Stimulated activated CD4-positive, alpha-beta T cell treated with anti-CD3 and anti-CD28 coated beads, Interleukin-4, amount 100 ng/mL, for 48 hours (primary cell): ENCODE data around the gene USE1.

Experiments
- DNase-seq, 2 donors: peaks; one replicate each; pipeline ENCODE4 v3.0.0-alpha.2; 2020; ENCODE audit warnings: low read depth in 2 of 2

USE1 gene

DNA sequence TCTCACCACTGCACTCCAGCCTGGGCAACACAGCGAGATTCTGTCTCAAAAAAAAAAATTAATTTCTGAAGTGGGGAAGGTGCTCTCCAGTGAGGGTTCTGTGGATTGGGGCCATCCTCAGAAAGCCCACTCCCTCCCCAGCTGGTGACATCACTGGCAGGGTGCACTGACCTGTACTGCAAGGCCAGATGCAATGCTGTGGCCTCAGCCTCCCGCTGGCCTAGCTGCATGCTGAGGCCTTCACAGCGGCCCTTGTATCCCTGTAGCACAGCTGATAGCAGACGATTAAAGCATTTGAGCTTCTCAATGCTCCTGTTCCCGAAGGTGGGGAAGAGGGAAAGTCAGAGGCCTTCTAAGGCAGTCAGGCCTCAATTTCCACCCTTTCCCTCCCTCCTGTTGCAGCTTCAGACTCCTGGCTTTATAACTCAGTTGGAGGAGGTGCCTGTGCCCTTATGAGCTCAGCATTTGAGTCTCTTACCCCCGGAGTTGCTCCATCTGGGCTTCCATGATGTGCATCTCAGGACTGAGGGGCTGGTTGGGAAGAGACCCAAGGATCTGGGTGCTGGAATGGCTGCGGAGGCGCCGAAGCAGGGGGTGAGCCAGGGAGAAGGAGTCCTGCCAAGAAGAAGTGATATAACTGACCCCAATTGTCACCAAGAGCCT, 44.1 kb downstream of the USE1 start:
- no peak for DNase-seq

DNA sequence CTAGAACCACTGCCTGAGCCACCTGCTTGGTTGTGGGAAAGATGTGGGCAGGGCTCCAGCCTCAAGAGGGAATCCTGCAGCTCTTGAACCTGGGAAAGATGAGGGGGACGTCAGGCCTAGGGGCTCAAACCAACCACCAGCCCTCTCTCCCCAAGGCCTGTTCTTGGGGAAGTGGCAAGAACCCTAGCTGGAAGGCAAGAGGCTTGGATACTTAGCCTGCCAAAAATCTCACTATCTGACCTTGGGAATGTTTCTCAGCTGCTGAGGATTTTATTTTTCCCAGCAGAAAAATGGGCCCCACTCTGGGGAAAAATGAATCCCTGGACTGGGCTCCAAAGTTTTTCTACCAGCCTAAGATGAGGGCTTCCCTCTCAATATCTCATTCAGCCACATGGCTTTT, 44.8 kb downstream of the USE1 start:
- no peak for DNase-seq

DNA sequence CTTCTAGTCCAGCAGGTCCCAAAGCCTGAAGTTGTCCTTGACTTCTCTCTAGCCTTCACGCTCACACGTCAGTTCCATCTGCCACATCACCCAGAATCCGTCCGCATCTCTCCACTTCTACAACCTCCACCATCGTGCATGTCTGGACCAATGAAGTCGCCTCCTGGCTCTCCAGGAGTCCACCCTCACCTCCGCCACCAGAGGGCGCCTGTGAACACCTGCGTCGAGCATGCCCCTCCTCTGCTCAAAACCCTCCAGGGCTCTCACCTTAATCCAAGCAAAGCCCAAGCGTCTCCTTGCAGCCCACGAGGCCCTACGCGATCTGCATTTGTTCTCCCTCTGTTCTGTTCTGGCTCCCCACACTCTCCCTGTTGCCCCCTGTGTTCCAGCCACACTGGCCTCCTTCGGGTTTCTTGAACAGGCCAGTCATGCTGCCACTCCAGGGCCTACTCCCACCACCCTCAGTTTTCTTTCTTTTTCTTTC, 45.7 kb downstream of the USE1 start:
- peak; percentile 90 for DNase-seq

DNA sequence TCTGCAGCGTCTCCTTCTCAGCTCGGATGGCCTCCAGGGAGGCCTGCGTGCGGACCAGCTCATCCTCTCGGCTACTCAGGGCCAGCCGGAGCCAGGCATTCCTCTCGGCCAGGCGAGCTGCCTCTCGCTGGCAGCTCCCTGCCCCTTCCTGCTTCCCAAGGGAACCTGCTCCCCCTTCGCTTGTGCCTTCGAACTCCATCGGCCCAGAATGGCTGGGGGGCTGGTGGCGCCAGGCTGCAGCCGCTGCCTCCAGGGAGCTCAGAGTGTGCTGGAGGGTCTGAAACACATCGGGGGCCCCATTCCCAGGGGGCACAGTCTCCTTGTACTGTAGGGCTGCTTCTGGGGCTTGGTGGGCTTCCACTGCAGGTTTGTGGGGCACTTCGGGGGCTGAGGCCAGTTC, 47.4 kb downstream of the USE1 start:
- DNase-seq: no peak

DNA sequence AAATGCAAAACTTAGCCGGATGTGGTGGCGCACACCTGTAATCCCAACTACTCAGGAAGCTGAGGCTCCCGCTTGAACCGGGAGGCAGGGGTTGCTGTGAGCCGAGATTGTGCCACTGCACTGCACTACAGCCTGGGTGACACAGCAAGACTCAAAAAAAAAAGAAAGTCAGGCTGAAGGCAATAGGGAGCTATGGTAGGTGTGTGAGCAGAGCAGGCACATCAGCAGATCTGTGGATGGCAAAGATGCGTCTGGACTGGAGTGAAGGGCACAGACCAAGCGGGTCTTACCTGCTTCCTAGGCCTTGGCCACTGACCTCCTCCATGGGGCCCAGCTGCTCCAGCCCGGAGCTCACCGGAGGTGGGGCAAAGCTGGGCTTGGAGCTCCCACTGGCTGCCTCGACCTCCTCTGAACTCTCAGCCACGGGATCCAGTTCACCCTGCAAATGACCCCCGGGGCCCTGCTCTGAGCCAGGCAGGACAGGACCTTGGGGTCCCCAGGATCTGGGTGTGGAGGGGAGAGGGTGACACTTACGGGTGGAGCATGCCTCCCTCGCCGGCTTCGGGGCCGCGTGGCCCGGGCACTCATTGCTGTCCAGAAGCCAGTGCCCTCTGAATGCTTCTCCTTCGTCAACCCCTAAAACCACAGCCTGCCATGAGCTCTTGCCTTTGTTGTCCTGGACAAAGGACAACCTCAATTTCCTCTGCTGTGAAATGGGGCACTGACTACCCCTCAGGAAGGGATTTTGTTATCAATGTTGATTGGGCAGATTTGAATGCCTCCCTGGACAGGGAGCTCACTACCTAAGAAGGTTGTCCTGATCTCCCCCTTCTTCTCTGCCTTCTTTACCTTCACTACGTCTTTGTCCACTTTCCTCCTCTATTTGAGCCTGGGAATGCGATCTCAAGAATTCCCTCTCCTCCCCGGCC, 48.8 kb downstream of the USE1 start:
- no peak for DNase-seq

DNA sequence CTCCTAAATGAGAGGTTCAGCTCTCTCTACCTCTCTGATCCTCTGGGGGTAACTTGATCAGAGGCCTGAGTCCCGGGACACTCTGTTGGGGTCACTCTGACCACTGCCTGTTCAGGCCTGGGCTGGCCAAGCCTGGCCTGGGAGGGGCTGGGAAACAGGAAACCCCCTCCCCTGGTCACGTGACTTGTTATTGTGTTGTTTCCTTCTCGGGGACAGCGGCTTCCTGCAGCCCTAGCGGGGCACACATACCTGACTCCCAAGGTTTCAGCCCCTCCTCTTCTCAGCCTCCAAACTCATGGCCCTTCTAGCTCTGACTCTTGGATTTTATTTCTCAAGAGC, 49.5 kb downstream of the USE1 start, which contains the start of gene USHBP1:
TSS of gene USHBP1 (minus strand) at position 105 of the 339 bp plus-strand sequence. CDS start 446 bp downstream, outside the sequence.
- no peak for DNase-seq

DNA sequence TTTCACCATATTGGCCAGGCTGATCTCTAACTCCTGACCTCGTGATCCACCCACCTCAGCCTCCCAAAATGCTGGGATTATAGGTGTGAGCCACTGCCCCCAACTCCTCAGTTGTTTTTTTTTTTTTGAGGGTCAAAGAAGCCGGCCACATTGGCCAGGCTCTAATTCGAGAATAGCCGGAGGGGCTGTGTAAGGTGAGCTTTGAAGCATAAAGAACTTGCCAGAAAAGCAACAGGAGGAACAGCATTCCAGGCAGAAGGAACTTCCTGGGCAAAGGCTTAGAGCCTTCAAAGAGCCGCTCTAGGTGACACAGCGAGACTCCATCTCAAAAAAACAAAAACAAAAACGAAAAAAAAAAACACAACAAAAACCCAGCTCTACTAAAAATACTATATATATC, 50.9 kb downstream of the USE1 start:
- DNase-seq: no peak

DNA sequence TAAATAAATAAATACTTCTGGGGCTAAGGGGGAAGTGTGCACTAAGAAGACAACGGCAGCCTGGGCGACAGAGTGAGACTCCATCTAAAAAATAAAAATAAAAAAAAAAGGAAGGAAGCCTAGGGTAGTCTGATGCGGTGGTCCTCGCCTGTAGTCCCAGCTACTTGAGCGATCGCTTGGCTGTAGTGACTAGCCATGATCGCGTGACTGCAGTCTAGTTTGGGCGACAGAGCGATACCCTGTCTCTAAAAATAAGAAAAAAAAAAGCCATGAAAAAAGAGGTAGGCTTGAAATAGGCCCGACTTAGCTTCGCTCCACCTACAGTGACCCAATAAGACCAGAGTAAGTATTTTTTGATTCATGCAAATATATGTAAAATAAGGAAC, 51.4 kb downstream of the USE1 start:
- no peak for DNase-seq

DNA sequence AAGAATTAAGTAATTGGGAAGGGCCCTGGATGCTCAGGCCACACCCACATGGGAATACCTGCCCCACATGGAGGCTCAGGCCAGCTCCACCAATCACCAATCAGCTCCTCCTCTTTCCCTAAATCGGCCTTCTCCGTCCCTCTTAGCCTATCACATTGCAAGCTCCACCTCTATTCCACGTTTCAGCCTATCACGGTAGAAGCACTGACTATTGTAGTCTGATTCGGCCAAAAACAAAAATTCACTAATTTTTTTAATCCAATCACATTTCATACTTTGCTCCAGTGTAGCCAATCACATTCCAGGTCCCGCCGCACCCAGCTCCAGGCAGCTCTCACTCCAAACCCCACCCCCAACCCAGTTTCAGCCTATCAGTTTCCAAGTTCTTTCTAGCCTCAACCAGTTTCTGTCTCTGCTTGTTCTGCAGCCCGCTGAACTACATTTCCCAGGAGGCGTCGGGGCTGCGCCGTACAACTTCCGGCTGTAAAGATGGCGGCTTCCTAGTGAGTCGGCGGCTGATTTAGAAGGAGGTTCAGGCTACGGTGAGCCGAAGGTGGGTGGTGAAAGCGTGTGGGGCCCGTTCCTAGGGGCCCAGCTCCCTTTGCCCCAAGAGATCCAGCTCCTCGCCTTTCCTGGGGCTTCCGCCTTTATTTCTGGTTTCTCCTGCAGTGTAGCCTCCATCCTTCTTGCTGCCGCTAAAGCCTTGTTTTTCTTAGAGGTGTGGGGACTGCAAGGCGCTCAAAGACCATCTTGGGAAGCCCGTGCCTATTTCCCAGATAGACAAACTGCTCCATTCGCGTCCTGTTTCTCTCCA, 52.0 kb downstream of the USE1 start, which contains the start of gene BABAM1:
TSS of gene BABAM1 (plus strand) at position 469 of the 814 bp plus-strand sequence. CDS start 1,364 bp downstream, outside the sequence.
- peak; percentile 84 to 94 for DNase-seq

DNA sequence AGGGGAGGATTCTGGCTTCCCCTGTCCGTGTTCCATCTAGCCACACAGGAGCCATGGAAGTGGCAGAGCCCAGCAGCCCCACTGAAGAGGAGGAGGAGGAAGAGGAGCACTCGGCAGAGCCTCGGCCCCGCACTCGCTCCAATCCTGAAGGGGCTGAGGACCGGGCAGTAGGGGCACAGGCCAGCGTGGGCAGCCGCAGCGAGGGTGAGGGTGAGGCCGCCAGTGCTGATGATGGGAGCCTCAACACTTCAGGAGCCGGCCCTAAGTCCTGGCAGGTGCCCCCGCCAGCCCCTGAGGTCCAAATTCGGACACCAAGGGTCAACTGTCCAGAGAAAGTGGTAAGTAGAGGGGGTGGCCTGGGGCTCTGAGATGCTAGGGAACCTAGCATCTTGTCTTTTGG, 53.6 kb downstream of the USE1 start:
- DNase-seq: no peak
